SH-SY5Y (cell line): ENCODE results near the gene ICAM2.

Source experiments
- GATA2 ChIP-seq: IDR thresholded peaks from 2 replicates; pipeline ENCODE4 v1.6.1; 2011; ENCODE audit warnings: mild to moderate bottlenecking, low read depth, low read length
- GATA3 ChIP-seq: IDR thresholded peaks from 2 replicates; pipeline ENCODE4 v1.6.1; 2011; ENCODE audit warnings: low read depth, mild to moderate bottlenecking, low read length, moderate library complexity

Gene ICAM2

DNA sequence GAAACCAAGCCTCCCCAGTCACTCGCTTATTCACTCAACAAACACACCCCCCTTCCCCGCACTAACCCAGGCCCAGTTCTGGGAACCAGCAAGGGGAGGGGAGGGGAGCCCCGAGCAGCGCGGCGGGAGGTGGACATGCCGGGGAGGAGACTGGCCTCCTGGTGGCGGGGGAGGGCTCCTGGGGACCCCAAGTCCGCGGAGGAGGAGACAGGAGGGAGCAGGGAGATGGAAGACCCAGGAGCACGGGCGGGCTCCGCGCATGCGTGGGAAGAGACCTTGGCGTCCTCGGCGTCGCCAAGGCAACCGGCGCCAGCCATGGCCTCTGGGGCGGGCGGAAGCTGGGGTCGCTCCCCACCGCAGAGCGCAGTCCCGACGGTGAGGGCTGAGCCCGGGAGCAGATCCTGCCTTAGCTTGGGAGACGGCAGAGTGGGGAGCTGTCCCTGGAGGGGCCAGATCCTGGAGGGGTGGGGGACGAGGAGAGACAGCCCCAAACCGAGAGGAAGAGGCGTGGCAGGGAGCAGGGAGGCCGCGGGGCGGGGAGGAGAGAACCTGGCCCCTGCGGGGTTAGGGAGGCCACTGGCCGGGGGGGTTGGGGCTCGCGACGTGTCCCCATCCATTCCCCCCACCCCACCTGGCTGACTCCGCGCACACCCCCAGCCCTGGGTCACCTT lies 22.2 kb downstream of the ICAM2 start, which contains the start of gene PRR29:
Gene PRR29, plus strand, starts transcription at position 302 of the 671 bp plus-strand sequence. Its CDS starts 14 bp downstream, at position 316.
- no peak for TF ChIP-seq GATA3
- no peak for TF ChIP-seq GATA2

DNA sequence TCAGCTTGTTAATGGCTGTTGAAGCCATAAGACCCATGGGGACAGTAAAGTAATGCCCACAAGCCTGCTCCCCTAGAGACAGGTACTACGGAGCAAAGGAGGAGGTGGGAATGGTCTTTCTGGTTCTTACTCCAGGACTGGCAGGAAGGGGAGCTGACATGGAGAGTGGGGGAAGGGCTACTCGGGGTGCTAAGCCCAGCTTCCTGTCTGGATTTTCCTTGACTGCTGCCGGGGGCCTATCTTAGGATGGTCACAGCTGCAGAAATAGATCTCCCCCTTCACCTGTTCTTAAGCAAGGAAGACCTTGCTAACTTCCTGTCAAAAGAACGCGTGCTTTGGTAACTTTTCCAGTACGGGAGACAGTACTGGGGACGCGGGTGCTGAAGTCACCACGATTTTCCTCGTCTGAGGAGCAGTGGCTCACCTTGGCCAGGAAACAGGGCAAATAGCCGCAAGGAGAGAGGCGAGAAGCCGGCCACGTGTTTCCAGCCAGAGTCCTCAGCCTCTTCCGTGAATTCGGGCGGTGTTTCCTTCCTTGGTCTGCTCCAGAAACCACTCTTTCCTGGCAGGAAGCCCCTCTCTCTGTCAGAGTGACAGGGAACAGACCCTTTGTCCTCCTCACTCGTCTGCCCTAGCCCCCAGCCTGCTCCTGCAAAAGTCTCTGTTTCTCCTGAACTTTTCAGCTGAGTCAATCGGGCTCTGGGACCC lies 22.9 kb downstream of the ICAM2 start:
- TF ChIP-seq GATA3, result no peak
- no peak for TF ChIP-seq GATA2

DNA sequence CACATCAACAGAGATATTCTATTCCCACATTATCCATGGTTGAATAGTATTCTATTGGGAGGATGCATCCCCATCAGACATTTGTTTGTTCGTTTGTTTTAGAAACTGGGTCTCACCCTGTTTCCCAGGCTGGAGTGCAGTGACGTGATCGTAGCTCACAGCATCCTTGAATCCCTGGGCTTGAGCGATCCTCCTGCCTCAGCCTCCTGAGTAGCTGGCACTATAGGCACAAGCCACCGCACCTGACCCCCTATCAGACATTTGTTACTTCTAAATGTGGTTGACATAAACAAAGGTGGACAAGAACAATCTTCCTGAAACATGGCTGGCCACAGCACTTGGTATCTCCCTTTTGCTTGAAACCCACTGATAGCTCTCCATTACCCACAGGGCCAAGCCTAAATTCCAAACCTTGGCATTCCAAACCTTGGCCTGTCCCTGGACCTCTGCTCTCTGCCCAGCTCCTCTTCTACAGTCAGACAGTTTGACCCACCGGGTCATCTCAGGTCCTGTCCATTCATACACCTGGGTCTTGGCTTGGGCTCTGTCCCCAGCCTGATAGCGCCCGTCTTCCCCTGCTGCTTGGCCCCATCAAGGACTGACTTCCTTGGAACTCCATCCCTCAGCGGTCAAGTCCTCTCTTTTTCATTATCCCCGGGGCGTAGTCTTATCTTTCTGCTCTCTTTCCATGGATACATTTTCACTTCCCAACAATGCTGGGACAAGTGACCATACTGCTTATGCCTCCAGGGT lies 23.8 kb downstream of the ICAM2 start:
- TF ChIP-seq GATA3, result no peak
- no peak for TF ChIP-seq GATA2

DNA sequence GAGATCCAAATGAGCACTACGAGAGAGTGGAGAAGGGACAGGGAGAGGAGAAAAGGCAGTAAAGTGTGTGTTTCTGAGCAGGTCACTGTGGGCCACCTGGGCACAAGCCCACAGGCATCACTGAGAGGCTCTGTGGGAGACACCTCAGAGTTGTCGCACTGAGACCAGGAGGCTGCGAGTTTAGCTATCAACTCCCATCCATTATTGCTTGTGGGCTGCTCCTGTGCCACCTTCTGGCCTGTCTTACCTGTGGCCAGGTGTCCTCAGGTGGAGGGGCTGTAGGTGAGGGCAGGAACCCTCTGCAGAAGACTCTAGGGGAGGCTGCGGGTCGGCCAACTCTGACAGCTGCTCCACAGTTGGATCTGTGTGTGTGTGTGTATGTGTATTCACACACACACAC lies 24.8 kb downstream of the ICAM2 start:
- no peak for TF ChIP-seq GATA3
- TF ChIP-seq GATA2, result no peak

DNA sequence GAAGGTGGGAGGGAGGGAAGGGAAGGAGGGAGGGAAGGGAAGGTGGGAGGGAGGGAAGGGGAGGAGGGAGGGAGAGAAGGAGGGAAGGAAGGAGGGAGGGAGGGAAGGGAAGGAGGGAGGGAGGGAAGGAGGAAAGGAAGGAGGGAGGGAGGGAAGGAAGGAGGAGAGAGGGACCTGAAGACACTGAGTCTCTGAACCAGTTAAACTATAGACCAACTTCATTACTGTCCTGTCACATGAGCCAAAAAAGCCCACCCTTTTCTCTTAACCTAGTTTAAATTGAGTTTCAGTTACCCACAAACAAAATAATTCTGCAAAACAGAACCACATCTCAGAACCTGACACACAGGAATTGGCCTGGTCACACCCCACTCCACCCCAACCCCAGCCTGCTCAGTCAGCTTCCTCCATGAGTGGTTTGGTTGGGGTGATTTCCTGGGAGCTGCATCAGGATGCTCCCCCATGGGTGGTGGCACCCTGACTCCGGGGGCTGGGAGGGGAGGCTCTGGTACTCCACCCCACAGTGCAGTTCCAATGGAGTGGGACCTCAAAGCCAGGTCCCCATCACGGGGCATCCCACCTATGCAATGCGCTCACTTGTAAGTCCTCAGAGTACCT lies 27.0 kb downstream of the ICAM2 start:
- TF ChIP-seq GATA2 (no peak), GATA3 (no peak)

DNA sequence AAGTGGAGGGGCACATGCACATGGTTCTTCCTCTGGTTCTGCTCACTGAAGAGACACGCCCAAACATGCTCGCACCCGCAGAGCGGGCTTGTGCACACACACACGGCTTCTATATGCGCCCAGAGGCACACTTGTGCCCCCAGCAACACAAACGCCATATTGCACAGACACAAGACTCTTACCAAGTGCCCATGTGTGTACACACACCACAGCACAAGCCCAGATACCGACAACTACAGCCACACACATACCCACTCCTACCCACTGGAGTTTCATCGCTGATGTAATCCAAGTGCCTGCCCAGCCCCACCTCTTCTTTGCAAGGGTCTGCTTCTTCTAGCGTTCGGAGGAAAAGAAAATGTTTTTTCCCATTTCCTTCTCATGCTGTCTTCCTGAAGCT lies 28.8 kb downstream of the ICAM2 start:
- TF ChIP-seq GATA3 (no peak), GATA2 (no peak)

DNA sequence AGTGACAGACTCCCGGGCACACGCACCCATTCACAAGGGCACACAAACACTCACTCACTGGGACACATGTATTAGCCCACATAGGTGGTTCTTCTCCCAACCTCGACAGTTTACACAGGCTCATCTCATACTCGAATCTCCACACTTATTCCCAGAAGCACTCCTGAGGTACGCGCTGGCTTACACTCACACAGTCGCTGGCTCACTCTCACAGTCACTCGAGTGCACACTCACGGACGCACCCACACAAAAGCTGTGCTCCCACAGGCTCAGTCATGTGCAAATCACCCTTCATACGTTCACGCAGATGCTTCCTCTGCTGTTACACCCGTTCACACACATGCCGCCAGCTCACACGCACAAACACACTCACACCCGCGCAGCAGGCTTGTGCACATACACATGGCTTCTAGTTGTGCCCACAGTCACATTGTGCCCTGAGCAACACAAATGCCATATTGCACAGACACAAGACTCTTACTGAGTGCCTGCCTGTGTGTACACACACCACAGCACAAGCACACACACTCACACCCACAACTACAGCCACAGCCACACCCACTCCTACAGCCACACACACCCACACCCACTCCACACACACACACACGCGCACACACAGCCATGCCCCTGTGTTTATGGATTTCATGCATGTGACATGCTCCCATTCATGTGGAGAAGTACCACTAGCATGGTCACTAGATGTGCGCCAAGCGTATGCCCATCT lies 30.6 kb downstream of the ICAM2 start:
- TF ChIP-seq GATA3, result no peak

DNA sequence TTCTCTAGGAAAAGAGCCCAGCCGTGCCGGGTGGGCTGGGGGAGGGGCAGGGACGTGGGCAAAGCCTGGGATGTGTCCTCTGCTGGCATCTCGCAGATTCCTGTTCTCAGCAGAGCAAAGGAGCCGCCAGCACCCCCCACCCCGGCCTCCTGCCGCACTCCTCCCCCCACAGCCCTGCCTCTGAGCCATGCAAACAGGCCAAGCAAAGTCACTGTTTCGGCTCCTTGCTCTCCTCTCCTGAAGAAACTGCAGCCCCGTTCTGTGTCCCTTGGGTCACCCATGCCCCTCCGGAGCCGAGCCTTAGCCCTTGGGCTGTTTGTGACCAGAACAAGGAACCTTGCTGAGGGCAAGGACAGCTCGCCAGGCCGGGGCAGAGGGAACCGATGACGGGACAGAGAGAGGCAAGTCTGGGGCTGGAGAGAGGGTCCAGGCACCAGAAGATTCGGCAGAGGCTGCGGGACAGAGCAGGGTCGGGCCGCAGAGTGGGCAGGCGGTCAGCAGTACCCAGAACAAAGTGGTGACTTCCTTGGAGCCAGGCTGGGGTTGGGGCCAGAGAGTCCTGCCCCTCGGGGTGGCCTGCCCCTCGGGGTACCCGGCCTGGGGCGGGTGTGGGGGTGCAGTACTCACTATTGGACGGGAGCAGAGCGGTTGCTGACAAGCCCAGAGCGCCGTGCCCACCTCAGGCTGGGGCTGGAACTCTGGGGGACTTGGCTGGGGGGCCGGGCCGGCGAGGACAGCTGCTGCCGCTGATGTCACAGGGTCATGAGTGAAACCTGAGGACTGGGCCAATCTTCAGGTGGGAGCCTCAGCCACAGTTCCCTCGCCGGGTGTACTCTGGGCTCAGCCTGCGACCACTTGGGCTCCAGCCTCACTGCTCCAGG lies 31.5 kb downstream of the ICAM2 start:
- no peak for TF ChIP-seq GATA3
- TF ChIP-seq GATA2, result no peak

DNA sequence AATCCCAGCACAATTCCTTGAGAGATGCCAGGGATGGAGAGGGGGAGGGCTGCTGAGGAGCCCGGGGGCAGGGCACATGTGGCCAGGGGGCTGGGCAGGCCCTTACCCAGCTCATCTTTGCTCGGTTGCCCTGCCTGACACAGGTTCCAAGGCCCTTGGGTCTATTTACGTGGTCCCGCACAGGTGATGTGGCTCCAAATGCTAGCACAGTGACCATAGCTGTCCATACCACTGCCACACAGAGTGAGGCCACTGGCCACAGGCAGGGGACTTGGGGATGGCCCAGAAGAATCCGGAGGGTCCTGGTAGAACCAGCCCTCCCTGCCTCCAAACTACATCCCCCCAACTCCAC lies 32.3 kb downstream of the ICAM2 start:
- no peak for TF ChIP-seq GATA3

DNA sequence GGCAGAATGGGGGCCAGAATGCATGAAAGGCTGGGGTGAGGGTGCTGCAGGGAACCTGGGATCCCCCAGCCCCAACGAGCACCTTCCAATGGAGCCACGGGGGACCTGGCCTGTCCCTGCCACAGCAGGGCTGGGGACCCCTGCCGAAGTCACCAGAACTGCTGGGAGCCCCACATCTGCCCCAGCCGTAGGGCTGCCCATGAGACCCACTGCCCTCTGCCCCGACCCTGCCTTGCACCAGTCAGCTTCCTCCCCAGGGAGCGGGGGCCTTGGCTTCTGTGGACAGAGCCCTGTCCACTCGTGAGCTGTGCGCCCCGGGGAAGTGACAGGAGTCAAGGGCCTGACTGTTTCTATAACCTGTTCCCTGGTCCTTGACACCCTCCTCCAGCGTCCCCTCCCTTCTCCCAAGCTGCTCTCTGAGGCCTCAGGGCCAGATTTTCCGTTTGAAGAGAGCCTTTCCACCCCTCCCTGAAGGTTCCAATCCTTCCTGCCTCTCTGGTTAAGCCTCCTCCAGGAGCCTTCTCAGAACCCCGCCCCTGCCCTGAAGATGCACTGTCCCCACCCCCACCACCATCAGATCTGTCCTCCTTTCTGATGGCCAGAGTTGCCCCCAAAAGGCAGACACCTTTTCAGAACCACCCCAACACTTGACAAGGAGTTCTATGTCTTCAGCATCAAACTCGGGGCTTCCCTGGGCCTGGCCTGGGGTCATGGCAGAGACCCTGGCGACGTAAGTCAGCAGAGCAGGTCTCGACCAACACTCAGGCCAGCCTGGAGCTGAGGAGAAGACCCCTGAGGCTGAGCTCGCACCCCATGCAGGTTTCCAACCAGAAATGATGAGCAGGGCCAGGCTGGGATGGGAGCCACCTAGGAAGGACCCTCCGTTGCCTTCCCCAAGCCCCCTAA lies 33.0 kb downstream of the ICAM2 start:
- TF ChIP-seq GATA2 (no peak), GATA3 (no peak)

DNA sequence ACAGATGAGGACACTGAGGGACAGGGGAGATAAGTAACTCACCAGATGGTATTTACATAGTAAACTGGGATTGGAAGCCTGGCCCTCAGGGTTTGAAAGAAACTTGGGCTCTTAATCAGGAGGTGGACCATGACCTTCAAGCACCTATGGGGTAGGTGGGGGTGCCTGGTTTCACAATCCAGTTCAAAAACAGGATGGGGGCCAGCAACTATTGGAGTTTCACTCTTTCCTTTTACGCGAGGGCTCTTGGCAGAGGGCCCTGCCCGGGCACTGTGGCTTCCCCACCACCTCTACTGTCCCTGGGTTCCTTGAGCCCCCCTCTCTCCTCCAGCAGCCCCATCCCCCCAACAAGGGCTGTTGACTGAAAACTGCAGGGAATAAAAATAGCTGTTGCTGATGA lies 33.6 kb downstream of the ICAM2 start:
- TF ChIP-seq GATA3 (no peak), GATA2 (no peak)
